Nephron progenitor cell (in vitro differentiated cells): ENCODE measurements around the gene MAP1LC3A.

Source experiments
- DNase-seq: peaks from one replicate; pipeline ENCODE4 v3.0.0; 2021
- H3K27ac Mint-ChIP-seq: 2 replicates; pipeline ENCODE4 v1.8.0; 2021; ENCODE audit warnings: mild to moderate bottlenecking, moderate library complexity, mixed read lengths
- H3K27me3 Mint-ChIP-seq: 2 replicates; pipeline ENCODE4 v1.8.0; 2021; ENCODE audit warnings: mild to moderate bottlenecking, low read depth, mixed read lengths; ENCODE audit not compliant: poor library complexity
- H3K36me3 Mint-ChIP-seq: 2 replicates; pipeline ENCODE4 v1.8.0; 2021; ENCODE audit warnings: low read depth, mixed read lengths
- H3K4me1 Mint-ChIP-seq: 2 replicates; pipeline ENCODE4 v1.8.0; 2021; ENCODE audit warnings: mixed read lengths
- H3K4me3 Mint-ChIP-seq: 2 replicates; pipeline ENCODE4 v1.8.0; 2021; ENCODE audit warnings: mild to moderate bottlenecking, moderate library complexity, mixed read lengths
- H3K9me3 Mint-ChIP-seq: 2 replicates; pipeline ENCODE4 v1.8.0; 2021; ENCODE audit warnings: mild to moderate bottlenecking, moderate library complexity, mixed read lengths
- CTCF ChIP-seq: fragments of 200-600 bp; sonication (generic); IDR thresholded peaks from 2 replicates; pipeline ENCODE4 v1.5.0; 2021; ENCODE audit warnings: antibody characterized with exemption

Gene MAP1LC3A

GRCh38 chr20:34537651-34538050 lies 20.9 kb upstream of the MAP1LC3A start:
- no peak for TF ChIP-seq CTCF
- H3K4me1 Mint-ChIP-seq: no peaks in the 10 kb centered on the region
- H3K4me3 Mint-ChIP-seq: no peak overlapping the region
- H3K36me3 Mint-ChIP-seq: peaks cover 54% of the 10 kb centered on the region
- no peaks in the 10 kb centered on the region for H3K9me3 Mint-ChIP-seq
- no peak for DNase-seq
- H3K27me3 Mint-ChIP-seq: no peaks in the 10 kb centered on the region
- H3K27ac Mint-ChIP-seq: no peak overlapping the region

- H3K27me3 Mint-ChIP-seq: peaks cover under 1% of the 10 kb centered on the region
- TF ChIP-seq CTCF: peak; percentile 71
Observed at GRCh38 chr20:34538671-34539123, 19.8 kb upstream of the MAP1LC3A start.

GRCh38 chr20:34539756-34540155 lies 18.8 kb upstream of the MAP1LC3A start:
- no peak for TF ChIP-seq CTCF
- DNase-seq: no peak
- Mint-ChIP-seq H3K27ac (no peak overlapping the region), H3K4me3 (no peak overlapping the region), H3K4me1 (peaks cover 16% of the 10 kb centered on the region), H3K36me3 (peaks cover 46% of the 10 kb centered on the region), H3K9me3 (no peaks in the 10 kb centered on the region), H3K27me3 (peaks cover 6% of the 10 kb centered on the region)

More at GRCh38 chr20:34538671-34539123, 19.8 kb upstream of the MAP1LC3A start:
- peak; percentile 59 for DNase-seq
- Mint-ChIP-seq H3K9me3 (no peaks in the 10 kb centered on the region), H3K4me1 (peaks cover 6% of the 10 kb centered on the region), H3K36me3 (peaks cover 54% of the 10 kb centered on the region), H3K27ac (no peak overlapping the region), H3K4me3 (no peak overlapping the region)

GRCh38 chr20:34540596-34541263 lies 17.8 kb upstream of the MAP1LC3A start:
- DNase-seq: no peak
- peak overlapping the region; percentile 17 for H3K27ac Mint-ChIP-seq
- TF ChIP-seq CTCF: no peak

GRCh38 chr20:34541264-34541901 lies 17.1 kb upstream of the MAP1LC3A start:
- peaks cover 6% of the 10 kb centered on the region for H3K27me3 Mint-ChIP-seq
- no peak for TF ChIP-seq CTCF
- H3K9me3 Mint-ChIP-seq: no peaks in the 10 kb centered on the region
- peaks cover 17% of the 10 kb centered on the region for H3K4me1 Mint-ChIP-seq
- DNase-seq: no peak
- H3K27ac Mint-ChIP-seq: no peak overlapping the region
- H3K4me3 Mint-ChIP-seq: no peak overlapping the region
- peaks cover 33% of the 10 kb centered on the region for H3K36me3 Mint-ChIP-seq

More at GRCh38 chr20:34540596-34541263, 17.8 kb upstream of the MAP1LC3A start:
- Mint-ChIP-seq H3K36me3 (peaks cover 38% of the 10 kb centered on the region), H3K4me1 (peaks cover 17% of the 10 kb centered on the region), H3K4me3 (no peak overlapping the region), H3K27me3 (peaks cover 6% of the 10 kb centered on the region), H3K9me3 (no peaks in the 10 kb centered on the region)
